GM18907 (cell line): ENCODE data around the gene TOMM34.

Source experiments
- ATAC-seq: cut with Tn5 transposase; IDR thresholded peaks from one replicate; pipeline ENCODE4 v1.9.1; 2021; ENCODE audit warnings: mild to moderate bottlenecking, moderate library complexity; ENCODE audit not compliant: unreplicated experiment

TOMM34 gene

DNA sequence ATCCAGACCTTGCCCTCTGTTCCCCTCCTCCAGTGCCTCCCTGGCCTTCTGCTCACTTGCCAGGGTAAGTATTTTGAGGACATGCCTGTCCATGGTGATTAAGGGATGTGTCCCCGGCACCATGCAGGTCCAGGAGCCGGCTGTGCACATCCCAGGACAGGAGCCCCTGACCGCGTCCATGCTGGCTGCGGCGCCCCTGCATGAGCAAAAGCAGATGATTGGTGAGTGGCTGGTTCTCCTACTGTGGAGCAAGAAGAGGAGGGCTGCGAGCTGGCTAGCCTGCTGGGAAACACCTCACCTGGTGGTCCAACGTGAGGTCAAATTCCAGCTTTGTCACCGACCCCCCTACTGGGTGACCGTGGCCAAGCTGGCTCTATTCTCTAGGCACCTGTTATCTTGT lies 23.7 kb downstream of the TOMM34 start:
- no peak for ATAC-seq

GRCh38 chr20:44932916-44933315 lies 27.3 kb downstream of the TOMM34 start:
- ATAC-seq, result no peak

DNA sequence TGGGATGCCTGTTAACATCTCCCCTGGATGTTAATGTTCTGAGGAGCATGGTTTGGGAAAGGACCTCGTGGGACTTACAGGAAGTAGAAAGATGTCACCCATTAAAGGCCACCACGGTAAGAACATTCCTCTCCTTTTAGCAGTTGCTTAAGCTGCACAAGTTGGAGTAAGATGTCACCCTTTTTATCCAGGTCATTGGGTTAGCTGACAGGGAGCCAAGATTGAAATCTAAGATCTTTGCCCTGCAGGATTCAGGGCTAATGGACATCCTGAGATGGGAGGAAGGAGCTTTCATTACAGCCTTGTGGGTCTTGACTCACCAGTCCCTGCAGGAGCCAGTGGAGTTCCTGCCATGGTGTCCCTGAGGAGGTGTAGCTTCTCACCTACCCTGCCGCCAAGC lies 28.3 kb downstream of the TOMM34 start:
- no peak for ATAC-seq

DNA sequence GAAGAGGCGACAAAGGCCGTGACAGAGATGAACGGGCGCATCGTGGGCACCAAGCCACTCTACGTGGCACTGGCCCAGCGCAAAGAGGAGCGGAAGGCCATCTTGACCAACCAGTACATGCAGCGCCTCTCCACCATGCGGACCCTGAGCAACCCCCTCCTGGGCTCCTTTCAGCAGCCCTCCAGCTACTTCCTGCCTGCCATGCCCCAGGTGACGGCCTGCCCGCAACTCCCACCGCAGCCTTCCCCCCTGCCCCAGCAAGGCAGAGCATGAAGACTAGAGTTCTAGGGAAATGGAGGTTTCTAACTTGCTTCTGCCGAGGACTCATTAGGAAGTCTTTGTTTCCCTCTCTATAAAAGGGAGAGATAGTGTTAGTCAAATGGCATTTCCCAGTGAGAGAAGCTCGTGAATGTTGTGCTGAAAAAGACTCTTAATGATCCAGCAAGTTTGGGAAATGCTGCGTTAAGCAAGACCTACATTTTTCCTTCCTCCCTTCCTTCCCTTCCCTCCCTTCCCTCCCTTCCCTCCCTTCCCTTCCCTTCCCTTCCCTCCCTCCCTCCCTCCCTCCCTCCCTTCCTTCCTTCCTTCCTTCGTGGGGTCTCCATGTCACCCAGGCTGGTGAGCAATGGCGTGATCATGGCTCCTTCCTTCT lies 29.6 kb downstream of the TOMM34 start:
- no peak for ATAC-seq

GRCh38 chr20:44928595-44928994 lies 31.6 kb downstream of the TOMM34 start:
- no peak for ATAC-seq

DNA sequence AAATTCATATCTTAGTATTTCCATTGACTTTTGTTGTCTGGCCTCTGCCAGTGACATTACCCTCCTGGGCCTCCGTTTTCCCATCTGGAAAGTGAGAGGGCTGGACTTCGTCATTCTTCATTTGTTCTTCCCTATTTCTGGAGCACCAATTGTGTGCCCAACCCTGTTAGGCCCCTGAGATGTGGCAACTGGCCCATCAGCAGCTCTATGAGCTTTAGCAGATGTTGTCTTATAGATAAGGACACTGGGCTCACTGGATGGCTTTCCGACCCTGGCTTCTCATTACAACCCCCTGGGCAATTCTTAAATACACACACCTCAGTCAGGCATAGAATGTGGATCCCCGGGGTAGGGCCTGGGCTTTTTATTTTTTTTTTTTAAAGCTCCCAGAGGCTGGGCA lies 35.7 kb downstream of the TOMM34 start:
- no peak for ATAC-seq

DNA sequence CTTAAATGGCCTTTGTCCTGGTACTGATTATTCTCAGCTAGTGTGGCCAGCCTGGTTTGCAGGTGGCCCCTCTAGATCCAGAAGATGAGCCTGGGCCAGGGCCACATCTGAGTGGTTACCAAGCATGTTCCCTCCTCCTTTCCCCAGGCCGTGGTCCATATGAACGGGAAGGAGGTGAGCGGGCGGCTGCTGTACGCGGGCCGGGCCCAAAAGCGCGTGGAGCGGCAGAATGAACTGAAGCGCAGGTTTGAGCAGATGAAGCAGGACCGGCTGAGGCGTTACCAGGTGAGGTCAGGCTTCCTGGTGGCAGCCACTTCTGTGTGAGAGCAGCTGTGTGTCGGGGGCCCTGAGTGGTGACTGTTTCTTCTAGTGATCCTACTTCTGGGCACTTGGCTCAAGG lies 38.8 kb downstream of the TOMM34 start:
- no peak for ATAC-seq

DNA sequence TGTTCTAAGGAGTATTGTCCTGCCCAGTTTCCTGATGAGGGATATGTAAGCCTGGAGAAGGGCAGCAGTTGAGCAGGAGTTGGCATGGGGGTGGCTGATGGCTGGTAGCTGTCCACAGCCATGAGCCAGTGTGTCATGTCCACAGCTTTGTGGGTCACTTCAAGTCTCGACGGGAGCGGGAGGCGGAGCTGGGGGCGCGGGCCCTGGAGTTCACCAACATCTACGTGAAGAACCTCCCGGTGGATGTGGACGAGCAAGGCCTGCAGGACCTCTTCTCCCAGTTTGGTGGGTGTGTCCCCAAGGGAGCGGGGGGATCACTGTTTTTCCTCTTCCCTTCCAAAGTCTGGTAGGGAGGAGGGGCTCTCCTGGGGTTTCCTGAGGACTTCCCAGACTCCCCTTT lies 41.4 kb downstream of the TOMM34 start:
- ATAC-seq, result no peak

DNA sequence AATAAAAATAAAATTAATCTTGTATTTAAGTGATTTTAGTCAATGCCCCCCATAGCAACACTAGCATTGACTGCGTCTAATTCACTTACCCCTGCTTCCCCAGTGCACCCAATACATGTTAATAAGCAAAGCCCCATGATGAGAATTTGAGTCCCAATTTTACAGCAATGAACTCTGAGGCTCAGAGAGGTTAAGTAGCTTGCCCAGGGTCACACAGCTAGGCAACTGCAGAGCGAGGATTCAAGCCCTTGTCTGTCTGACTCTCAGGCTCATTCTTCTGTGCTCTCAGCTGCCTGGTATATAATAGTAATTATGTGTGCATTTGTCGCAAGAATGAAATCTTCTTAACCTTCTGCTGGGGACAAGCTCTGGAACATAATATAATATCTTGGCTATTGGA lies 41.9 kb downstream of the TOMM34 start:
- no peak for ATAC-seq

DNA sequence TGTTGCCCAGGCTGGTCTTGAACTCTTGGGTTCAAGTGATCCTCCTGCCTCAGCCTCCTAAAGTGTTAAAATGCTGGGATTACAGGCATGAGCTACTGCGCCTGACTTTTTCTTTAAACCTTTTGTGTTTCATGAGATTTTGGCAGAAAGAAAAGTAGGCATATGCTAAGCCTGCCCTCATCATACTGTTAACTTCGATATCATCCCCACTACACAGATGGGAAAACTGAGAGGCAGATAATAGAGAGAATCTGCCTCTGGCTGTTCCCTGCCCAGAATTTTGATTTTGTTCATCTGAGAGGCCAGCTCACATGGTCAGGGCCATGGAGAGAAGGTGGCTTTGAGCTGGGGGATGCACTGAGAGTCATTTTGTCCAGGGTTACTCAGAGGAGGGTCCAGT lies 42.8 kb downstream of the TOMM34 start:
- ATAC-seq, result no peak

- ATAC-seq, result no peak
Measured at GRCh38 chr20:44916586-44916985, 43.6 kb downstream of the TOMM34 start.

DNA sequence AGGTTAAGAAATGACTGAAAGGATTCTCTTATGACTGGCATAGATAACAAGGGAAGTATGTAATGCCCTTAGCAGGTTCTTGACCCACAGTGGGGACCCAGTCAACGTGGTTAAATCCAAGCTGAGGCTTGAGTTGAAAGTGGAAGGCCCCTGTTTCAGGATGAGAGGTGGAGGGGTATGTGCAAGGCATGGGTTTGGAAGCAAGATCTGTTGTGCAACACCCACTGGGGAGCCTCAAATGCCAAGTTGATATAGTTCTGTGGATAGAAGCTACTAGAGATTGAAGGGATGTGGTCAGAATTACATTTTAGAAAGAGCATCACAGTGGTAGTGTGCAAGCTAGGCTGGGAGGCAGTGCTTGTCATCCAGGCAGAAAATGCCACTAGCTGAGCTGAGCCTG lies 45.3 kb downstream of the TOMM34 start:
- ATAC-seq, result no peak

GRCh38 chr20:44912189-44912588 lies 48.0 kb downstream of the TOMM34 start:
- no peak for ATAC-seq

- ATAC-seq, result no peak
Measured at GRCh38 chr20:44911264-44911921, 48.8 kb downstream of the TOMM34 start.

GRCh38 chr20:44910690-44911262 lies 49.4 kb downstream of the TOMM34 start:
- no peak for ATAC-seq

DNA sequence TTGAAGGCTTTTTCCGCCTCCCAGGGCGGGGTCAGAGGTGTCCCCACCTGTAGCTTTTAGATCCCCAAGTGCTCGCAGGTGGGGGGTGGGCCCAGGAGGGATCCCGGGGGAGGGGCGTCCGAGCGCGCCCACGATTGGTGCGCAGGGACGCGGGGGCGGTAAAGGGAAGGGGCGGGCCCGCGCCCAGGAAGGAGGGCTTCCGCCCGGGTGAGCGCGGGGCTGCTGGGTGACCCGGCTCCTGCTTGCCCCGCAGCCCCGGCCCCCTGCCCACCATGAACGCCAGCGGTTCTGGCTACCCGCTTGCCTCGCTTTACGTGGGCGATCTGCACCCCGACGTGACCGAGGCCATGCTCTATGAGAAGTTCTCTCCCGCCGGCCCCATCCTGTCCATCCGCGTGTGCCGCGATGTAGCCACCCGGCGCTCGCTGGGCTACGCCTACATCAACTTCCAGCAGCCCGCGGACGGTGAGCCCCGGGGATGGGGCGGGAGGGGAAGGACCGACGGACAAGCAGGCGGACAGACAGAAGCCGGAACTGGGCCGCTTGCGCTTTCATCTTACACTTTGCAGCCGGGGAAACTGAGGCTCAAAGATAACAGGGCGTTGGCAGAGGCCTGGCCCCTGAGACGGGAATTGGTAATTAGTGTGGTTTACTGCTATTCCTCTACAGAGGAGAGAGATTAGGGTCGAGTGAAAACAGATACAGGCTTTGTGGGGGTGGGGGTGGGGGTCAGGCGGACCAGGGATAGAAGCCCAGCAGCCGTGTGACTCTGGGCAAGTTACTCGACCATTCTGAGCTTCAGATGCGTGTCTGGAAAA lies 50.1 kb downstream of the TOMM34 start, which contains the start of gene PABPC1L:
PABPC1L (plus strand) TSS at position 189 of the 818 bp plus-strand sequence; CDS start at position 273, 84 bp downstream.
- peak; percentile 67 for ATAC-seq

DNA sequence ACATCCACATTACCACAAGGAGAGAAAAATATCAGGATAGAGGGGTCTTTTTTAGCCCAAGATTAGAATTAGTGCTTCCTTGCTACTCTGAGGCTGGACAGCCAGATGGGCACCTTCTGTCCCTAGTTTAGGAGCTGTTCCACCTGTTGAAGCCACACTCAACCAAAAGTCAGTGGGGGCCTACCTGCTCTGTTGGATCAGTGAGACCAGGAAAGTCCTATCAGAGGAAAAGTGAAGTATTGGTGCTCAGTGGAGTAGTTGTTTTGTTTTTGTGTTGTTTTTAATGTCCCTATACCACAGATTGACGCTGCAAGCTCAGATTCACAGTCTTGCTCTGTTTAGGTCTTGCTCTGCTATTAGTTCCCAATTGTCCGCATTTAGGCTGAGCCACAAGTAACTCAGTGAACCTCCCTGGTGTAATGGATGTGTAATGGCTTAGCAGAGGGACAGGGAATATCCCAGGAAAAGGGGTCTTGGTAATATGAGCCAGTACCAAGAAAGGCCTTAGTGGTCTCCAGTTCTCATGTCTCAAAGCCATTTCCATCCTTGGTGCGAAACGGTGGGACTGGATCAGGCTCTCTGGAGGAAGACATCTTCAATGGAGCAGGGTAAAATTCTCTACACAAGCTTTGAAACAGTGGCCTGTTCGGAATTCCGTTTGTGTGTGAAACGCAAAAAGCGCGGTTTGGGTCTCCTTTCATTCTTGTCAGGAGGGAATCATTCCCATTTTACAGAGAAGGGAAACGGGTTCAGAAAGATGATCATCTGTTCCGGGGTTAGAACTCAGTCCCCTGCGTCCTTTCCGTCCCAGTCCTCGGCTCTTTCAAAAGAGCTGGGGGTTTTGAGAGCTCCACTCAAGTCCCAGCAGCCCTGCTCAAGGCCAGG lies 51.0 kb downstream of the TOMM34 start:
- ATAC-seq, result no peak

DNA sequence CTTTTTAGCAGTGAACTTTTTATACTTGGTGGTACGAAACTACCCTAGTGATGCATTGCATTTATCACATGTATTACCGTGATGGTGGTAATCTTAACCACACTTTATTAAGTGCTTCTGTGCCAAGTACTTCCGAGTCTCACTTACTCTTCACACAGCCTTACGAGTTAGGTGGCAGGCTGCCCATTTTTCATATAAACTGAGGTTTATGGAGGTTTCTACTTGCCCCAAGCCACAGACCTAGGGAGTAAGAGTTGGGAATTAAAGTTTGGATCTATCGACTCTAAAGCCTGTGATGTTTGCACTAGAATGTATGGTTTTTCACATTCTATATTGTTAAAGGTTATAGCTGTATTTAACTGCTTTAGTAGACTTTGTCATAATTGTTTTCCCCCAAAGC lies 55.8 kb downstream of the TOMM34 start:
- ATAC-seq, result no peak

DNA sequence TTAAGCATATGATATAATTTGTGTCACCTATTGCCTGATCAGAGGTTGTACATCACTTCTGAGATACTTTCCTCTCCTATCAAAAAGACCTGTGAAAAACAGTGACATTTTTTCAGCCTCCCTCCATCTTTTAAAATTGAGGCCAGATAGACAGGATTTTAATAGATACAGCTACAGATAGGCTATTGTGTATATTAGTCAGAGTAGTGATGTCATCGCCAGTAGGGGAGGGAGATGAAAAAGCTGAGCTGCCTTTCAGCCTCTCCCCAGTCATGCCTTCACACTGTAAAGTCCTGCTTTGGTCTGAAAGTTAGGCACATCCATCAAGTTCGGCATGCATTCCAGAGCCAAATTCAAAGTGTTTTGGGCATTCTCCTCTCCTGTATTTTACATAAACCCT lies 58.2 kb downstream of the TOMM34 start:
- ATAC-seq, result no peak

DNA sequence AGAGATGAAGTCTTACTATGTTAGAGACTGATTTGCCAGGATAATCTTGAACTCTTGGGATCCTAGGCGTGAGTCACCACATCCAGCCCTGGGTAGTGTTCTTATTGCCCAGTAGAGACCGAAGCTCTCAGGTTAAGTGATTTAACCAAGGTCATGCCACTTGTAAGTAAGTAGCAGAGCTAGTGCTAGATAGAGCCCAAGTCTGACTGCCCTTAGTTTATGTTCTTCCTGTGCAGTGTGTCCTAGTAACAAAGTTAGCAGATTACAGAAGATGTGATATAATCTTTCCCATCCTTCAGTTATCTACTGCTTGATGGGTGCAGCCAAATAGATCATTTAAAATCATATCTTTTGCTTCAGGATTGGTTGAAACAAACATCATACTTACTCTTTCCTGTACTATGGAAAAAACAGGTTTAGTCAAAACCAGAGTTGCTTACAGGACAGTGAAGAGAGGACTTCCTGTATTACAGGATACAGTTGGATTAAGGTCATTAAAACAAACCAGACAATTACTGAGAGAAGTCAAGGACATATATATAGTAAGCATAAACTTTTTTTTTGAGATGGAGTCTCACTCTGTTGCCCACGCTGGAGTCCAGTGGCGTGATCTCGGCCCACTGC lies 59.9 kb downstream of the TOMM34 start:
- ATAC-seq, result no peak
